Measurements from ENCODE around the gene EDIL3.
"Not testable (repeated sequence)": the region's sequence is repeated elsewhere in the genome, so short reads cannot be mapped to it uniquely, and the experiment has no call there.

EDIL3 gene

GRCh38 chr5:84298628-84299027 lies 86.1 kb downstream of the EDIL3 start:
- no peak for DNase-seq (ENCODE audit: low read depth)

DNA sequence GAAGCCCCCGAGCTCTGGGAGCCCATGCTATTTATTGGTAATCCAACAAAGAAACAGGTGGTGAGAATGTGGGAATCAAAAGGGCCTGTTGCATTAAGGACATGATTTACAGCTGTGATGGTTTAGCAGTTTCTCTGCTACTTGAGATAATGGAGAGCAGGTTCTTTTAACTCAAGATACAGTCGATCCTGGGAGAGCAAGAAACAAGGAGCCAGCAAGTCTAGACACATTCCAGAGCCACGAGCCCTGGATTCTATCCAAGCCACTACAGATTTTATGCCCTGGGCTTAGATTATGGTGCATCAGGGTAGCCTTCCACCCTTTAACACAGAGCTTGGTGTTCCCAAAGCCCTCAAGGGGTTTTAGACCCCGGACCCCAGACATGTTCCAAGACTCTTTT lies 87.0 kb downstream of the EDIL3 start:
- not testable (repeated sequence) for DNase-seq (ENCODE audit: low read depth)

- DNase-seq (ENCODE audit: low read depth) = no peak
Observed at GRCh38 chr5:84292788-84293653, 91.7 kb downstream of the EDIL3 start.

DNA sequence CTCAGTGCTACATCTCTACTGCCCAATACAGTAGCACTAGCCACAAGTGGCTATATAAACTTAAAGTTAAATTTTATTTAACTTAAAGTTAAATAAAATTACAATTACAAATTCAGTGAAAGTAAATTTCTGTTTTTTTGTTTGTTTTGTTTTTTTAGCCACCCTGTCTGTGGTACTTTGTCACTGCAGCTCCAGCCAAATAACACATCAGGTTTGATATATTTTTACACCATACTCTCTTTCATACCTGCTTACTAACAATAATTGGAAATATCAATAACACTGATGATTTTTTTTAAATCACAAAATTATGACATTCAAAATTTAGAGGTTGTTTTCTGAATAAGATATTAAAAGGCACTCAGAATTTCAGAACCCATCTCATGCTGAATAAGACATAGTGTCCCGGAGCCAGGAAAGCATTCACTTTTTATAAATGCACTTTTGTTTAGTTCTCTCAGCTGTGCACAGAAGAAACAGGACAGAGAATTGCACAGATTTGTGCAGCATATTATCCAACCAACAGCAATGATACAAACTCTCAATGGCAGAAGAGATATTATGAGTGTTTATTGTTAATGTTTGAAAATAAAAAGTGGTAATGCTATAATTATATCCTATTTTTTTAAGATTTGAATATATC lies 92.6 kb downstream of the EDIL3 start:
- DNase-seq (ENCODE audit: low read depth) = no peak

DNA sequence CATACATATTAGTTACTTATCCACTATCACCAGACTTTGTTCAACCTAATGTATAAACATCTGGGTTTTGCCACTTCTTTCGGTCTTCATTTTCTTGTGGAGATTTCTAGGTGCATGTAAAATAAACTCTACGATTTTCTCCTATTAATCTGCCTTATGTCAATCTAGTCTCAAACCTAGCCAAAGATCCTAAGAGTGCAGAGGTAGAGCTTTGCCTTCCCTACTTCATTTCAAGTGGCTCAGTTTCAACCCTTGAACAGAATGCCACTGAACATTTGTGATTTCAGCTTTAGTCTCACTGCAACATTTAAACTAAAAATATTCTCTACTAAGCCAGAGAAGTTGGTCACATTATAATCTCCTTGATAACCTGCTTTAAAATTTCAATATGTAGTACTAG lies 94.0 kb downstream of the EDIL3 start:
- no peak for DNase-seq (ENCODE audit: low read depth)

DNA sequence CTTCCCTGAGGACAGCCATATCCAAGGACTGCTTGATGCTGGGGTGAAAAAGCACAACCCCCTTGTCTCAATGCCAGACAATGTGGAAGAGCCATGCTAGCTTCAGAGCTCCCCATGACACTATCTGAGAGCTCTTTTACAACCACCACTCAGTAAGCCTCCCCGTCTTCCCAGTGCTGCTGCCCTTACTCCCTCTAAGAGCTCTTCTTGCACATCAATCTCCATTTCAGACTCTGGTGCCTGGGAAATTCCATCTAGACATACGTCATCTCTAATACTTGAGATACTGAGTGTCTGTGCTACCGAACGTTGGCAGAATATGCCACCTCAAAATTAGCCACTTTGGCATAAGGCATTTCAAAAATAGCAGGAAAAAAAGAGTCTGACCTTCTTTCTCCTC lies 94.5 kb downstream of the EDIL3 start:
- no peak for DNase-seq (ENCODE audit: low read depth)

DNA sequence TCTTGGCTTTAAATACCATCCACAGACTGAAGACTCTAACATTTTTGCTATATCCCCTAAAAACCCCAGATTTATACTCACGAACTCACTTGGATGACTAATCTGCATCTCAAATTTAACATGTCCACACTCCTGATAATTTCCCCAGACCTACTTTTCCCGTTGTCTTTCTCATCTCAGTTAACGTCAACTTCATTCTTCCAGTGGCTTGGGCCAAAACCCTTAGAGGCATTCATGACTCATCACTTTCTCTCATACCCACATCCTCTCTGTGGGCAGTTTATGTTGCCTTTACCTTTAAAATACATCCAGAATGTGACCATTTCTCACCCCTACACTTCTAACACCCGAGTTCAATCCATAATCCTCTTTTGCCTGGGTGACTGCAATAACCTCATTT lies 96.7 kb downstream of the EDIL3 start:
- no peak for DNase-seq (ENCODE audit: low read depth)

DNA sequence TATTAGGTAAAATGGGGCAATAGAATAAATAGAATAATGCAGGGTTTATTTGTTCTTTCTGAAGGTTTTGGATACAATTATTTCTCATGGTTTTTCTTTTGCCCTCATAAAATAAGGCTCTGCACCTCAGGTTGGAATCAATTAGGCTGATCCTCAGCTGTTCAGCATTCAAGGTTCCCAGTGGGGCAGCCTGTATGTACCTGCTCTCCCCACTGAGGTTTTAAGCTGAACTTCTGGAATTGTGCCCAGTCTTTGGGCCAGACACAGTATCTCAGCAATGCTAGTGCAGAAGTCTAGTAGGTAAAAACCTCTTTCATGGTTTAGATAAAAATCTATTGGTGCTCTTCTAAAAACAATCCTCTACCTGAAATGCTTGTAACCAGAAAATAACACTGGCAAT lies 98.0 kb downstream of the EDIL3 start:
- DNase-seq (ENCODE audit: low read depth) = no peak

- no peak for DNase-seq (ENCODE audit: low read depth)
Observed at GRCh38 chr5:84285641-84286637, 98.7 kb downstream of the EDIL3 start.

DNA sequence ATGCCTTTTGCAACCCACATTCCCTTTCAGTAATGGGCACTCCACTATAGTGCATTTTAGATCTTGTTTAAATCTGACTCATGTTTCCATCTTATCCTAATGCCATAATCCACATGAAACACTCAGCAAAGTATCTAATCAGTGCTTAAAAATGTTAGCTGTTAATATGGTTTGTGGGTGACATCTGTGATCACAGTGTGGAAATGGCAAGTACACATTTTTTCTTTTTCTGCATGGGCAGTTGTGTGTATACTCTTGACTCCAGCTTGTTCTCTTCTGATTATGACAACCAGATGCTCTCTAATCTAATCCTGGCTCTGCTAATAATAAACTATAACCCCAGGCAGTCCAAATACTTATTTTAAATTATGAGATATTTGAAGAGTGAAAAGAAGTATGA lies 103.3 kb downstream of the EDIL3 start:
- DNase-seq (ENCODE audit: low read depth) = no peak

GRCh38 chr5:84279234-84279633 lies 105.4 kb downstream of the EDIL3 start:
- no peak for DNase-seq (ENCODE audit: low read depth)

DNA sequence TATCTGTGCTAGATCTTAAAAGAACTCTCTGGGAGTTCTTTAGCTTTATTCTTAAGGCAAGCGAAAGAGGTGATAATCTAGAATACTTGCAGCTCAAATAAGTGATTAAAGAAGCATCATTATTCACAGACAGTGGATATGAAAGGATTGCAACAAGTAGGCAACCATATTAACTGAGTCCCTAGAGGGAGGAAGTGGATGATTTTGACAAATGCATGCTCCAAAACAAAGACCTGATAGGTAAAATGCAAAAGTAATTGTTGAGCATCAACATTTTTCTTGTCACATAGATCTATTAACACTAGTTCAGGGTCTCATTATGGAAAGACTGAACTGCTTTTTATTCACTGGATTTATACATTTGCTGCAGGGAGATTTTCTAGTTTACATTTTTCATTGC lies 109.1 kb downstream of the EDIL3 start:
- no peak for DNase-seq (ENCODE audit: low read depth)

DNA sequence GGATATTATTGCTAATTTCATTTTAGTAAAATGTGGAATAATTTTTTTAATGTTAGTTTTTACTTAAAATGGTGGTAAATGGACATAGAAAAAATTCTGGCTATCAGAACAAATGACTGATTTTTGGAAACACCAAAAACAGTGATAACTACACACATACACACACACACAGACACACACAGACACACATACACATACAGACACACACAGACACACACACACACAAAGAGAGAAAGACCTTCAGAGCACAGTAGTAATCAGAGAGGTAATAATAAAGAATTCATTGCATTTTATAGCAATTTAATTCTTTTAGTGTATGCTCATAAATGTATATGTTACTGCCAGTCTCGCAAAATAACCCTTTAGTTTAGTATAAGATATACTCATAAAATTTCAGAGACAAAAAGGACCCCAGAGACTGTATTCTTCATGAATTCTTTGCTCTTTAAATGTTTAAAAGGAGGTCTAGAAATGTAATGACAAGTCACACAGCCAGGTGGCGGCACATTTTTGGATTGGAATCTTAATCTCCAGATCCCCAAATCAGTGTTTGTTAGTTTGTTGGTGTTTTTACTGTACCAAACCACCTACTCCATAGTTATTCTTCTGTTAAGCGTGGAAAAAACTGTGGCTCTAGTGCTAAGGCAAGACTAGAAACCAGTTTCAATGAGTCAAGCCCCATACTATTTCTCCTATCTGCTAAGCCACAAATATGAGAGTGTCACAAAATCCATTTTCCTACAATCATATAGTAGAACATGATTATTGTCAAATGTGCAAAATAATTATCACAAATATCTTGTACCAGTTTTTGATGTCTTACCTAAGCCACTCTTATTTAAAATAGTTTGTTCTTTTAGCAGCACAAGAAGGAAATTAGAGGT lies 109.9 kb downstream of the EDIL3 start:
- no peak for DNase-seq (ENCODE audit: low read depth)

DNA sequence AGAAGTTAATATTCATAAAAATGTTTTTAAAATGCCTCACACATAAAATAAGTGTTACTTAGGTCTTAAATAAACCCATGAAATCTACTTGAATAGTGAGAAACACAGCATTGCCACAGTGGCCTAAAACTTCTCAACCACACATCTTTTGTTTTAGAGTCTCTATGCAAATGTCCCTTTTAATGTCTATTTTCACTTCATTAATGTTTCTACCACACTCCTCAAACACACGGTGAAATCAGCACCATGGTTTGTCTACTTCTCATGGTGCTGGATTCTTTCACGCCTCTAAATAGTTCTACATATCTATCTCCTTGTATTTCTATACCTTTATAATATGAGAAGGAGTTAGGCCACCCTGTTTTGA lies 111.2 kb downstream of the EDIL3 start:
- no peak for DNase-seq (ENCODE audit: low read depth)

DNA sequence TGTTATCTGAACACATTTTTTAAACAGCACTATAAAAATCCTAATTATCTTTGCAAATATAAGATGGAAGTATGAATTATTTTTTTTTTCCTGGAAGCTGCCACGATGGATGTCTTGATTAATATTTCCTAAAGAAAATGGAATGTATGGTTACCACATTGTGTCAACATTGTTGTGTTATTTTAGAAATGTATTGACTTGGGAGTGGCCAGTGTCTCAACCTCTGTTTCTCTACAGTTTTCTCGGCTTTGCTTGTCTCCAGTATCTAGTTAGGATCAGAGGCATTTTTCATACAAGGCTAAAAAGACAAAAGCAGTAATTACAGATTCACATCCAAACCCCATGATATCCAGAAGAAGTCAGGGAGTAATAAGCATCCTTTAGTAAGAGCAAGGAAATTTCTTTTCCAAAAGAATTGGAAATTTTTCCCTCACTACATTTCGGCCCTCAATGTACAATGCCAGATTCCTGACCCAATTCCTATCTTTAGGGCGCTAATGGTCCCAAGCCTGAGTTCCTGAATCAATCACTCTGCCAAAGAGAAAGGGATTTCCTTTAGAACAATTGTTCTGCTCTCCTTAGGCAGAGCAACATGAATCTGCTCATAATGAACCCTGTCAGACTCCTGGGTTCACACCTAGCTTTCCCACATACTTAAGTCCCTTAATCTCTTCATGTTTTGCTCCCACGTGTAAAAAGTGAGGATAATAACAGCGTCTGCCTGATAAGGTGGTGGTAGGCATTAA lies 111.7 kb downstream of the EDIL3 start:
- no peak for DNase-seq (ENCODE audit: low read depth)

DNA sequence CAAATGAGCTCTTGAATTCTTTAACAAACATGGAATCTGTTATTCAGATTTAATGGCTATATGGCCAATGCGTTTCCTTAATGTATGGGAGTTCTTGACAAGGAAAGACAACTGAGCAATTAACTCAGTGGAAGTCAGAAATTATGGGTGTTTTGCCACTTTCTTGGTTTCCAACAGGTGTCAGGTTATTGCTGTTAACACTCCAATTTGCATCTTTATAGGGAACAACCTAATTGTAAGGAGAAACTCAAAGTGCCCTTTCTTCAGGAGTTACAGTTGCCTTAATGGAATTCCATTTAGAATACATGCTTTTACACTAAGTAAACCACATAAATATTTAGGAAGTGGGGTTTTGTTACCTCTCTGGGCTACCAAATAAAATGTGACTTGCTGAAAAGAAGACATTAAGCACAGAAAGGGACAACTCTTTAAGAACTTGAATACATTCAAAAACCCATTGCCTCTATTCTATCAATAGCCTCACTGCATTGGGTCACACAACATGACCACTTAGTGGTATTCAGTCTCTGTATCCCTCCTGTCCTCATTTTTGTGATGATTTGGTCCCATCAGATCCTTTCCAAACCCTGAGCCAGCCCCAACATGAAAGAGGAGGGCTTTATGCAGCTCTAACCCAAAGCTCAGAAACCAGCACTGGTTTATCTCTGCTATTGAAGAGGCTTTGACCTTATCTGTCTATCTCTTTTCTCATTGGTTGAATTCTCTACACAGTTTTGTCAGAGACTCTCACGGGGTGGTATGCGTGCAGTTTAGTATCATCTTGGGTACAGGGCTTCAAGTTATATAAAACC lies 118.7 kb downstream of the EDIL3 start:
- no peak for DNase-seq (ENCODE audit: low read depth)

DNA sequence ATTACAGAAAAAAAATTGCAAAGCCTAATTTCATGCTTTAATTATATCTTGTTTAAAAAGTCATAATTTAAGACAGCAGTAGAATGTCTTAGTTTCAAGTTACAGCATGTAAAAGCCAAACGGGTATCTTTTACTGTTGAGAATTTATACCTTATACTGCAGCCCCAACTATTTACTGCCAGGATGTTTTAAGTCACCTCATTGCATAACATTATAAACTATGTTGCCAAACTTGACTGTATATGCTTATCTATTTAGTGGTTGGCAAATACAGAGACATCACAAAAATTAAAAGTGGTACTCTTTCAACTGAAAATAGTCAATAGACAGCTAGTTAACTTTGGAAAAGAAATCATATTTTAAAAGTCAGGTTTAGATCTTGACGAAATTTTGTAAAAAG lies 119.5 kb downstream of the EDIL3 start:
- no peak for DNase-seq (ENCODE audit: low read depth)

- DNase-seq (ENCODE audit: low read depth) = no peak
Observed at GRCh38 chr5:84260939-84261338, 123.7 kb downstream of the EDIL3 start.

- DNase-seq (ENCODE audit: low read depth) = no peak
Observed at GRCh38 chr5:84260140-84260539, 124.5 kb downstream of the EDIL3 start.
